Endothelial cell of umbilical vein (primary cell): ENCODE data around the gene CDK19. TPM values are rescaled to one million over a fixed set of nuclear protein-coding genes. Genes with fewer than 3 reads are reported as not detected.

Experiments used
- BruUV-seq: library from RNA; stranded (reverse); fragments of 400-500 nt; replicated peaks from 2 replicates; lab custom pipeline; 2021; lab: Mats Ljungman, UMichigan
- CTCF ChIA-PET: fragments of 300-600, 350-600 bp; sonication (Branson Sonifier 250); formaldehyde crosslinking; loops from one replicate; lab custom pipeline; 2021; ENCODE audit warnings: antibody characterized with exemption, inconsistent platforms; lab: Charles Lee
- POLR2A ChIA-PET: fragments of 300-600, 350-600 bp; sonication (Branson Sonifier 250); formaldehyde crosslinking; loops from one replicate; lab custom pipeline; 2021; ENCODE audit warnings: antibody characterized with exemption, inconsistent platforms; lab: Charles Lee
- DNase-seq: peaks from one replicate; pipeline ENCODE4 v3.0.0-alpha.2; 2011; ENCODE audit warnings: low read depth, low spot score
- FAIRE-seq: peaks from 2 replicates; lab custom pipeline; 2011; peaks lifted over from hg19 to GRCh38; lab: Jason Lieb, UNC
- H2AFZ ChIP-seq: 2 replicates; pipeline ENCODE4 v1.6.0; 2012; ENCODE audit warnings: low read depth, low read length, control low read depth, inconsistent platforms
- H3K27ac ChIP-seq: 2 replicates; pipeline ENCODE4 v1.5.1; 2011; ENCODE audit warnings: low read depth, mild to moderate bottlenecking, control low read depth, low read length, moderate library complexity; ENCODE audit not compliant: insufficient read depth
- H3K27me3 ChIP-seq, 2 experiments: 2 replicates each; pipeline versions ENCODE4 v1.6.0 to v1.6.1; 2011; ENCODE audit warnings: low read length in 2 of 2, mixed read lengths in 1 of 2; ENCODE audit not compliant: control insufficient read depth in 2 of 2, insufficient read depth in 2 of 2
- H3K36me3 ChIP-seq, 2 experiments: 2 replicates in 1 of 2; 3 replicates in 1 of 2; pipeline ENCODE4 v1.5.1; 2011; ENCODE audit warnings: low read length in 2 of 2, mild to moderate bottlenecking in 1 of 2, moderate library complexity in 1 of 2; ENCODE audit not compliant: control insufficient read depth in 2 of 2, insufficient read depth in 2 of 2; ENCODE audit errors: extremely low read depth in 1 of 2
- H3K4me1 ChIP-seq: 3 replicates; pipeline ENCODE4 v1.5.1; 2011; ENCODE audit warnings: mild to moderate bottlenecking, low read length; ENCODE audit not compliant: control insufficient read depth, insufficient read depth; ENCODE audit errors: extremely low read depth
- H3K4me2 ChIP-seq: 2 replicates; pipeline ENCODE4 v1.6.1; 2011; ENCODE audit warnings: low read length, control low read depth, mixed read lengths; ENCODE audit not compliant: insufficient read depth
- H3K4me3 ChIP-seq, 3 experiments: fragments of 200-600 bp in 1 of 3; sonication (generic), shearing (Covaris generic) in 1 of 3; replicated peaks in 1 of 3; 2 replicates each; pipeline ENCODE4 v1.5.1; 2011 to 2016; ENCODE audit warnings: control low read depth in 3 of 3, low read length in 3 of 3, mild to moderate bottlenecking in 2 of 3, inconsistent platforms in 1 of 3, low read depth in 1 of 3, moderate library complexity in 1 of 3; ENCODE audit not compliant: insufficient read depth in 1 of 3
- H3K79me2 ChIP-seq: 2 replicates; pipeline ENCODE4 v1.6.0; 2012; ENCODE audit warnings: low read length, inconsistent platforms; ENCODE audit not compliant: control insufficient read depth, insufficient read depth
- H3K9ac ChIP-seq: replicated peaks from 2 replicates; pipeline ENCODE3; 2011; ENCODE audit warnings: low read length, control low read depth; ENCODE audit not compliant: insufficient read depth; ENCODE audit errors: extremely low read depth
- H3K9me1 ChIP-seq: replicated peaks from 3 replicates; pipeline ENCODE4 v1.6.0; 2011; ENCODE audit warnings: mild to moderate bottlenecking, low read length; ENCODE audit not compliant: control insufficient read depth, insufficient read depth; ENCODE audit errors: extremely low read depth
- H3K9me3 ChIP-seq: replicated peaks from 2 replicates; pipeline ENCODE4 v1.5.1; 2012; ENCODE audit warnings: low read length, inconsistent platforms; ENCODE audit not compliant: control insufficient read depth, insufficient read depth
- H4K20me1 ChIP-seq: replicated peaks from 2 replicates; pipeline ENCODE3; 2011; ENCODE audit warnings: mild to moderate bottlenecking, low read length; ENCODE audit not compliant: control insufficient read depth, insufficient read depth; ENCODE audit errors: extremely low read depth
- EZH2 ChIP-seq: IDR thresholded peaks from 2 replicates; pipeline ENCODE4 v1.6.1; 2012; ENCODE audit warnings: borderline replicate concordance, low read depth, mild to moderate bottlenecking, moderate library complexity, low read length, inconsistent platforms; ENCODE audit not compliant: severe bottlenecking
- FOS ChIP-seq: IDR thresholded peaks from 2 replicates; pipeline ENCODE4 v1.6.1; 2011; ENCODE audit warnings: mild to moderate bottlenecking, low read length, moderate library complexity, borderline replicate concordance; ENCODE audit not compliant: insufficient read depth
- GATA2 ChIP-seq: IDR thresholded peaks from 2 replicates; pipeline ENCODE4 v1.7.0; 2011; ENCODE audit warnings: low read depth, mild to moderate bottlenecking, moderate library complexity, mixed read lengths, low read length; ENCODE audit not compliant: insufficient read length, insufficient read depth
- JUN ChIP-seq: IDR thresholded peaks from 2 replicates; pipeline ENCODE4 v1.6.1; 2011; ENCODE audit warnings: borderline replicate concordance, low read depth; ENCODE audit not compliant: insufficient read length, insufficient read depth
- MYC ChIP-seq: IDR thresholded peaks from one replicate; pipeline ENCODE4 v1.6.1; 2011; ENCODE audit warnings: mild to moderate bottlenecking, low read depth, low read length
- POLR2A ChIP-seq: IDR thresholded peaks from 2 replicates; pipeline ENCODE4 v1.6.1; 2012; ENCODE audit warnings: low read depth, mild to moderate bottlenecking, control low read depth, low read length
- POLR2AphosphoS5 ChIP-seq: IDR thresholded peaks from 2 replicates; pipeline ENCODE4 v1.6.1; 2012; ENCODE audit warnings: low read depth, mild to moderate bottlenecking, control low read depth, low read length, moderate library complexity; ENCODE audit not compliant: insufficient read depth
- dilution Hi-C: fragments of 300-500 bp; cut with MboI; formaldehyde crosslinking; loops from one replicate; pipeline ENCODE4 v1.15.0; 2019; ENCODE audit warnings: low sequenced_read_pairs; ENCODE audit not compliant: extremely low pct_ligation_motif_present
- intact Hi-C: fragments of 100-400 bp; cut with micrococcal nuclease; formaldehyde crosslinking; loops from one replicate; pipeline ENCODE4 v1.10.0; 2022
- polyA plus RNA-seq, 4 experiments: library from polyadenylated mRNA; depleted of rRNA in 3 of 4; stranded (reverse) in 3 of 4; unstranded in 1 of 4; fragments of >200 nt; gene quantifications; 2 replicates each; pipeline versions ENCODE4 v1.2.1 to v1.2.3, GENCODE V29; 2011 to 2012; ENCODE audit warnings: missing spikeins in 1 of 4
- total RNA-seq: library from RNA; stranded (reverse); gene quantifications from 2 replicates; pipeline ENCODE4 v1.2.3, GENCODE V29; 2021
- TF ChIP-seq, protein P1 (sequence below), 2 donors: IDR thresholded peaks; 1 replicate in 1 of 2; 2 replicates in 1 of 2; pipeline ENCODE4 v1.5.1; 2011; ENCODE audit warnings: low read length in 2 of 2, mild to moderate bottlenecking in 2 of 2, moderate library complexity in 2 of 2, control low read depth in 1 of 2, inconsistent platforms in 1 of 2, low read depth in 1 of 2; ENCODE audit not compliant: insufficient read depth in 1 of 2; ENCODE audit errors: extremely low read depth in 1 of 2
- TF ChIP-seq, protein P2 (sequence below): IDR thresholded peaks from 2 replicates; pipeline ENCODE4 v1.6.1; 2011; ENCODE audit not compliant: insufficient read depth, insufficient read length

CDK19 gene
- total and polyA plus RNA-seq, 2 donors (not counting 3 experiments of a cell fraction or from before 2014, with no cell fraction given), result 4.6 to 12.1 TPM

DNA sequence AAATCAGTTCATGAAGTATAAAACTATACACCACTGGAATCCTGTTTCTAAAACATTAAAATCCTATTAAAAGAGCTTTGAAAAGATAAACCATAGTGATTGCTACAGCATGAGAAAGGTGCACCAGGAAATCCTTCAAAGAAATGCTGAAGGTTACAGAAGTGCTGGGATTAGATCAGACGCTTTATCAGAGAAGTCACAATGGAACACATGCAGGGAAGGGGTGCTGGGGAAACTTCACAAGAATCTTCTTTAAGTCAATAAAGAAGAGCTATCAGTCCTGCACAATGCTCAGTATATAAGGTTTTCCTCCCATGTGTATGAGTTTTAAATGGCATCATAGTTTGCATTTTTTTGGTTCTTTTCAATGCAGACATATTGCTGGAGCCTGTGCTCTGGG is 201.2 kb downstream of the CDK19 start:
- H3K9me3 ChIP-seq, result no peaks in the 10 kb centered on the region
- intact Hi-C loops, result no loop called here
- H3K9me1 ChIP-seq, result no peaks in the 10 kb centered on the region
- CTCF ChIA-PET, result no interaction called here
- no peaks in the 10 kb centered on the region for H3K36me3 ChIP-seq
- FAIRE-seq (no peak), DNase-seq (no peak)
- no TSS peak for BruUV-seq
- H3K27me3 ChIP-seq, result no peaks in the 10 kb centered on the region
- POLR2A ChIA-PET, result no interaction called here
- H3K4me3 ChIP-seq, result no peak overlapping the region
- no peak overlapping the region for H3K27ac ChIP-seq
- peaks cover 2% of the 10 kb centered on the region for H3K4me1 ChIP-seq
- no peak overlapping the region for H3K9ac ChIP-seq
- no peak overlapping the region for H3K4me2 ChIP-seq
- H4K20me1 ChIP-seq, result no peaks in the 10 kb centered on the region
- no peaks in the 10 kb centered on the region for H3K79me2 ChIP-seq
- dilution Hi-C loops, result no loop called here
- TF ChIP-seq EZH2 (no peak), FOS (no peak), MYC (no peak), GATA2 (no peak), POLR2A (no peak), JUN (no peak), POLR2AphosphoS5 (no peak)
- TF ChIP-seq, protein P1, sequence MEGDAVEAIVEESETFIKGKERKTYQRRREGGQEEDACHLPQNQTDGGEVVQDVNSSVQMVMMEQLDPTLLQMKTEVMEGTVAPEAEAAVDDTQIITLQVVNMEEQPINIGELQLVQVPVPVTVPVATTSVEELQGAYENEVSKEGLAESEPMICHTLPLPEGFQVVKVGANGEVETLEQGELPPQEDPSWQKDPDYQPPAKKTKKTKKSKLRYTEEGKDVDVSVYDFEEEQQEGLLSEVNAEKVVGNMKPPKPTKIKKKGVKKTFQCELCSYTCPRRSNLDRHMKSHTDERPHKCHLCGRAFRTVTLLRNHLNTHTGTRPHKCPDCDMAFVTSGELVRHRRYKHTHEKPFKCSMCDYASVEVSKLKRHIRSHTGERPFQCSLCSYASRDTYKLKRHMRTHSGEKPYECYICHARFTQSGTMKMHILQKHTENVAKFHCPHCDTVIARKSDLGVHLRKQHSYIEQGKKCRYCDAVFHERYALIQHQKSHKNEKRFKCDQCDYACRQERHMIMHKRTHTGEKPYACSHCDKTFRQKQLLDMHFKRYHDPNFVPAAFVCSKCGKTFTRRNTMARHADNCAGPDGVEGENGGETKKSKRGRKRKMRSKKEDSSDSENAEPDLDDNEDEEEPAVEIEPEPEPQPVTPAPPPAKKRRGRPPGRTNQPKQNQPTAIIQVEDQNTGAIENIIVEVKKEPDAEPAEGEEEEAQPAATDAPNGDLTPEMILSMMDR (IDR thresholded peaks at IDR 0.05; ENCODE audit: extremely low read depth in 1 of 2, insufficient read depth in 1 of 2, low read depth in 1 of 2, low read length in 2 of 2), result no peak
- TF ChIP-seq, protein P2, sequence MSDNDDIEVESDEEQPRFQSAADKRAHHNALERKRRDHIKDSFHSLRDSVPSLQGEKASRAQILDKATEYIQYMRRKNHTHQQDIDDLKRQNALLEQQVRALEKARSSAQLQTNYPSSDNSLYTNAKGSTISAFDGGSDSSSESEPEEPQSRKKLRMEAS, result no peak
- no peak overlapping the region for H2AFZ ChIP-seq
